IPS-18a (cell line): ENCODE data around the gene SYNJ2.
"Not testable (repeated sequence)": the region's sequence is repeated elsewhere in the genome, so short reads cannot be mapped to it uniquely, and the experiment has no call there.

Experiments used
- H3K27ac ChIP-seq: one replicate; pipeline ENCODE4 v1.5.1; 2013; ENCODE audit warnings: low read length
- H3K27me3 ChIP-seq: one replicate; pipeline ENCODE4 v1.6.1; 2013; ENCODE audit warnings: mild to moderate bottlenecking, low read length; ENCODE audit not compliant: control insufficient read depth, insufficient read depth
- H3K36me3 ChIP-seq: one replicate; pipeline ENCODE4 v1.6.1; 2013; ENCODE audit warnings: low read depth, low read length; ENCODE audit not compliant: control insufficient read depth
- H3K4me1 ChIP-seq: one replicate; pipeline ENCODE4 v1.6.1; 2013; ENCODE audit warnings: low read depth, low read length; ENCODE audit not compliant: control insufficient read depth
- H3K4me3 ChIP-seq: one replicate; pipeline ENCODE4 v1.5.1; 2013; ENCODE audit warnings: low read length
- H3K9ac ChIP-seq: one replicate; pipeline ENCODE4 v1.6.1; 2013; ENCODE audit warnings: mild to moderate bottlenecking, low read length, moderate library complexity
- H3K9me3 ChIP-seq: one replicate; pipeline ENCODE4 v1.6.1; 2013; ENCODE audit warnings: low read depth, low read length; ENCODE audit not compliant: control insufficient read depth

Gene SYNJ2

GRCh38 chr6:157981395-157982101 is at the start of gene SYNJ2:
TSS of gene SYNJ2 (plus strand) at chr6:157981863. CDS start at chr6:157981962, 99 bp downstream.
- Histone ChIP-seq H3K9ac (peak within 1 kb of the TSS; percentile 57), H3K36me3 (no peaks in the 10 kb centered on the region), H3K27me3 (peaks cover 23% of the 10 kb centered on the region), H3K27ac (peak within 1 kb of the TSS; percentile 49), H3K4me1 (peaks cover 24% of the 10 kb centered on the region), H3K4me3 (peak within 1 kb of the TSS; percentile 55), H3K9me3 (no peaks in the 10 kb centered on the region)

GRCh38 chr6:157935786-157936185 is 45.9 kb upstream of the SYNJ2 start:
- Histone ChIP-seq H3K4me3 (no peak overlapping the region), H3K9ac (no peak overlapping the region), H3K27me3 (no peaks in the 10 kb centered on the region), H3K36me3 (peaks cover 57% of the 10 kb centered on the region), H3K27ac (no peak overlapping the region), H3K9me3 (no peaks in the 10 kb centered on the region), H3K4me1 (peaks cover 4% of the 10 kb centered on the region)

GRCh38 chr6:157937318-157937717 is 44.3 kb upstream of the SYNJ2 start:
- no peaks in the 10 kb centered on the region for H3K27me3 ChIP-seq
- no peak overlapping the region for H3K4me3 ChIP-seq
- H3K9ac ChIP-seq, result no peak overlapping the region
- H3K27ac ChIP-seq, result no peak overlapping the region
- no peaks in the 10 kb centered on the region for H3K4me1 ChIP-seq
- no peaks in the 10 kb centered on the region for H3K9me3 ChIP-seq
- peaks cover 68% of the 10 kb centered on the region for H3K36me3 ChIP-seq

GRCh38 chr6:157937916-157938315 is 43.7 kb upstream of the SYNJ2 start:
- peaks cover 62% of the 10 kb centered on the region for H3K36me3 ChIP-seq
- H3K4me1 ChIP-seq, result no peaks in the 10 kb centered on the region
- H3K27ac ChIP-seq, result no peak overlapping the region
- H3K9me3 ChIP-seq, result no peaks in the 10 kb centered on the region
- H3K9ac ChIP-seq, result no peak overlapping the region
- no peaks in the 10 kb centered on the region for H3K27me3 ChIP-seq
- no peak overlapping the region for H3K4me3 ChIP-seq

- not testable (repeated sequence) for H3K9me3 ChIP-seq, H3K9ac ChIP-seq, H3K4me3 ChIP-seq, H3K4me1 ChIP-seq, H3K27me3 ChIP-seq, H3K27ac ChIP-seq
- peaks cover 63% of the 10 kb centered on the region for H3K36me3 ChIP-seq
Measured at GRCh38 chr6:157940375-157941036, 41.2 kb upstream of the SYNJ2 start.

- H3K9ac ChIP-seq, result no peak overlapping the region
- H3K27me3 ChIP-seq, result no peaks in the 10 kb centered on the region
- no peaks in the 10 kb centered on the region for H3K4me1 ChIP-seq
- no peak overlapping the region for H3K27ac ChIP-seq
- H3K9me3 ChIP-seq, result no peaks in the 10 kb centered on the region
- H3K4me3 ChIP-seq, result no peak overlapping the region
- peaks cover 57% of the 10 kb centered on the region for H3K36me3 ChIP-seq
Measured at GRCh38 chr6:157941101-157941863, 40.4 kb upstream of the SYNJ2 start.

- no peak overlapping the region for H3K4me3 ChIP-seq
- no peak overlapping the region for H3K9ac ChIP-seq
- H3K36me3 ChIP-seq, result peaks cover 47% of the 10 kb centered on the region
- H3K27ac ChIP-seq, result no peak overlapping the region
- no peaks in the 10 kb centered on the region for H3K9me3 ChIP-seq
- no peaks in the 10 kb centered on the region for H3K4me1 ChIP-seq
- H3K27me3 ChIP-seq, result no peaks in the 10 kb centered on the region
Measured at GRCh38 chr6:157942351-157942750, 39.3 kb upstream of the SYNJ2 start.

GRCh38 chr6:157943249-157943963 is 38.3 kb upstream of the SYNJ2 start:
- H3K27me3 ChIP-seq, result no peaks in the 10 kb centered on the region
- H3K9me3 ChIP-seq, result no peaks in the 10 kb centered on the region
- peaks cover 39% of the 10 kb centered on the region for H3K36me3 ChIP-seq
- no peak overlapping the region for H3K4me3 ChIP-seq
- no peaks in the 10 kb centered on the region for H3K4me1 ChIP-seq
- no peak overlapping the region for H3K9ac ChIP-seq
- H3K27ac ChIP-seq, result no peak overlapping the region

GRCh38 chr6:157943964-157944283 is 37.7 kb upstream of the SYNJ2 start:
- no peak overlapping the region for H3K9ac ChIP-seq
- no peaks in the 10 kb centered on the region for H3K4me1 ChIP-seq
- H3K36me3 ChIP-seq, result peaks cover 34% of the 10 kb centered on the region
- H3K27ac ChIP-seq, result no peak overlapping the region
- H3K4me3 ChIP-seq, result no peak overlapping the region
- H3K27me3 ChIP-seq, result no peaks in the 10 kb centered on the region
- H3K9me3 ChIP-seq, result no peaks in the 10 kb centered on the region

GRCh38 chr6:157944983-157945931 is 36.4 kb upstream of the SYNJ2 start:
- Histone ChIP-seq H3K36me3 (peaks cover 23% of the 10 kb centered on the region), H3K9ac (no peak overlapping the region), H3K4me3 (no peak overlapping the region), H3K27ac (no peak overlapping the region), H3K9me3 (peaks cover 4% of the 10 kb centered on the region), H3K27me3 (no peaks in the 10 kb centered on the region), H3K4me1 (no peaks in the 10 kb centered on the region)
